SK-N-DZ (cell line): ENCODE measurements around the gene S1PR3.

Experiments
- DNase-seq: peaks from one replicate; pipeline ENCODE4 v3.0.0-alpha.2; 2015; ENCODE audit warnings: low spot score

The S1PR3 gene

DNA sequence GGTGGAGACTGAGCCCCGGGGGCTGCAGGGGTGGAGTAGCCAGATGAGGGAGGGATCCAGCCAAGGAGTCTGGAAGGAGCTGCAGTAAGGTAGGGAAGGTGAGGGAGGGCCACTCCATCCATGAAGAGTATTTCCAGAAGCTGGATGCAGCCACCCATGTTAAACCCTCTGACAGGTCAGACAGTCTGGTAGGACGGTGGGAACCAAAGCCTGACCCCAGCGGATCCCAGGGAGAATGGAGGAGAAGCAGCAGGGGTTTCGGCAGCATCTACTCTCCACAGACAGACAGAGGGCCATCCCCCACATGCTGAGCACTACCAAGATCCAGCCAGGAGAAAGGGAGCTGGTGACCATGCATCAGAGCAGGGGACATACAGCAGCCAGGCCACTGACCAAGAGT lies 22.5 kb upstream of the S1PR3 start:
- no peak for DNase-seq

DNA sequence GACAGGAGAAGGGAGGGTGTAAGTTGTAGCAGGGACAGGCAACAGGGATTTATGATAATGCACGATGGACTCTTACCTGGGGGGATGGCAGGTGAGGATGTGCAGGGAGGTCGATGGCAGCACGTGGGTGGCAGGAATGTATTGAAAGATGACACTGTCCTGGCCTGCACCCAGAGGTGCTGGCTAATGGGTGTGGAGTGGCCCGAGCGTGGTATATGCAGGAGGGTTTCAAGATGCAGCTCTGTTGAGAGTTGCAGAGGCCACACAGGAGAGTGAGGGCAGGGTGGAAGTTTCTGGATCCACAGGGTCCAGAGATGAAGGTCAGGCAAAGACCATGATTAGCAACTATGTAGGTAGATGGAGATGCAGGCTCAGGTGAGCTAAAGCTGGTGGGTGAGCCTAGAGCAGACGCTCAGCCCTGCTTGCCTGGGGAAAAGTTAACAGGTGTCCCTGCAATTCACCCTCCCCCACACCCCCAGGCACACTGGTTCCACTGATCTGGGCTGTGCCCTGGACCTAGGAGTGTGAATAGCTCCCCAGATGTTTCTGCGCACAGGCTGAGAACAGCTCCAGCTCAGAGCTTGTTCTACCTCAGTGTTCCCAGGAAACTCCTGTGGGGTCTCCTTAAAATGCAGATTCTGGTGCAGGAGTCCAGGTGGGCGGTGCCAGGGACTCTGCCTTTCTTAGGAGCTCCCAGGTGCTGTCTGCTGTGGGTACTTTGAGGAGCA lies 21.5 kb upstream of the S1PR3 start:
- no peak for DNase-seq

DNA sequence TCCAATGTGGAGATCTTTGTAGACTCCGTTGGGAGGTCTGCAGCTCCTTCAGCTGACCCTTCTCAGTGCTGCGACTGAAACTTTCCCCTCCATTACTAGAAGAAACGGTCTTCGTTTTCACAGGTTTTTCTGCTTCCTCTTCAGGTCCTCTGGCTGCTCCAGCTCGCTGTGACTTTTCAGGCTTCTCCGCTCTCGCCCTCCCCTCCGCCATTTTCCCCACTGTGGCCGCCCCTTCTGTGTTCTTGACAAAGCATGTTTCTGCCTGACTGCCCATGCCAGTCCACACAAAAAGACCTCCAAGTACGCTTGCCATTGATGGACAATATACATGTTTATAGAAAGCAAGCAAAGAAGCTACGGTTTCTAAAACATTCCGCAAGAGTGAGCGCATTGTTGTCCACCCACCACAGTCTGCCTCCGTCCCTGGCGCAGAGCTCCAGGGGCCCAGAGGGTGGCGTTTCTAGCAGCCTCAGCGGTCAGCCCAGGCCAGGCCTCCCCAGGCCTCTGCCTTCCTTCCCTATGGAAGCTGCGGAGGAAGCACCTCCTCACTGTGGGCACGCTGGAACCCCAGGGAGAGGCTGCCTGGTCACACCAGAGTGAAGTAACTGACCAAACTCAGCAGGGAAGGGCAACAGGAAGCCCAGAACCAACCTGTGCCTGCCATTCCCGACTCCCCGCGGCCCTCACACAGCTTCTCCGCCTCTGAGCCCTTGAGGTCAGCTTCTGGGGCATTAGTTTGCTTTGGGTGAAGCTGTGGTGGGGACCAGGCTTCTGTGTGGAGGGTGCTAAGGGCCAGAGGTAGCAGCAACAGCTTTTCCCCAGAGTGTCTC lies 19.9 kb upstream of the S1PR3 start:
- no peak for DNase-seq

DNA sequence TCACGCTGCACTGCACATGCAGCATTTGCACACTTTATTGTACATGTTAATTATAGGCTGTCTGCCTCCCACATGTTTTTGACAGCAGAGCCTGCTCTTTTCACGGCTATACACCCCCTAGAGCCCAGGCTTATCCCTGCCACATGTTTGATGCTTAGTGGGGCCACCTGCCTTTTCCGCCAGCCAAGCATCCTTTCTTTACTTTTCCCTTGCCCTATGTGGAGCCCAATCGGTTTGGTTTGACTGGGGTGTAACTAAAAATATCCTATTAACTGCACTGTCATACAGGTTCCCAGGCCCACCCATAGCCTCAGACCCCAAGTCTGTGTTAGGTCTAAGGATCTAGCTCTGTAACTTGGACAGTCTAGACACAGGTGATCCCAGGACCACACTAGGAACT lies 18.9 kb upstream of the S1PR3 start:
- no peak for DNase-seq

DNA sequence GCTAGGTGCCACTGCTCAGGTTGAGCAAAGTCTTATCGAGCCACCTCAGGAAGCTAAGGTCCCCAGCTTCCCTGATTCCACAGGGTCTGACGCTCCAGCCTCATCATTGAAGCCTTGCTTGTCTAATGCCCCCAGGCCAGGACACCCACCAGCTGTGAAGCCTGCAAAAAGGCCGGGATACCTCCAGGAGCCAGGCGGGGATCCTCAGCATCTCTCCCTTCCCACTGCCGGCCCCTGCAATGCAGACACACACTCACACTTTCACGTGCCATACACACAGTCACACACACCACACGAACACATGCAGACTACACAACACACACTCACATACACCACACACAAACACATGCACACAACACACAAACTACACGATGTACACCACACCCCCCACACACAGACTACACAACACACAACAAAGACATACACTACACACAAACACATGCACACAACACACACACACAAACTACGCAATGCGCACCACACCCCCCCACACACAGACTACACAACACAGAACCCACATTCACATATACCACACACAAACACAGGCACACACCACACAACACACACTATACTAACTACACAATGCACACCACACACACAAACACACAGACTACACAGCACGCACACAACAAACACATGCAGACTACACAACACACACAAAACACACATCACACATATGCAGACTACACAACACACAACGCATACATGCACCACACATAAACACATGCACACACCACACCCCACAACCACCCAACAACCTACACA lies 17.8 kb upstream of the S1PR3 start:
- DNase-seq = peak; percentile 41

DNA sequence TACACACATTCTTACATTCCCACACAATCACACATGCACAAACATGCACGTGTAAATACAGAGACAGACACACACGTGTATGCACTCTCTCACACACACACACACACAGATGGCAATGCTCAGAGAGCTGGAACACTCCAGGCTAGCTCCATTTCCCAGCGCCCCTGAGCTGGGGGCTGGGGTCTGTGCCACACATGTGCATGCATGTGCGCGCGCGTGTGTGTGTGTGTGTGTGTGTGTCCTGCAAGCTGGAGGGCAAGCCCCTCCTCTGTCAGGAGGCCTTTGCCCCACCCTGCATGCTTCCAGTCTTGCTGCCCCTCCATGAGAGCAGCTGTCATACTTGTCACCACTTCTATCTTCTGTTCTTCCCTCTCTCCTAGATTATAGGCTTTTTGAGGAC lies 16.6 kb upstream of the S1PR3 start:
- DNase-seq = no peak

DNA sequence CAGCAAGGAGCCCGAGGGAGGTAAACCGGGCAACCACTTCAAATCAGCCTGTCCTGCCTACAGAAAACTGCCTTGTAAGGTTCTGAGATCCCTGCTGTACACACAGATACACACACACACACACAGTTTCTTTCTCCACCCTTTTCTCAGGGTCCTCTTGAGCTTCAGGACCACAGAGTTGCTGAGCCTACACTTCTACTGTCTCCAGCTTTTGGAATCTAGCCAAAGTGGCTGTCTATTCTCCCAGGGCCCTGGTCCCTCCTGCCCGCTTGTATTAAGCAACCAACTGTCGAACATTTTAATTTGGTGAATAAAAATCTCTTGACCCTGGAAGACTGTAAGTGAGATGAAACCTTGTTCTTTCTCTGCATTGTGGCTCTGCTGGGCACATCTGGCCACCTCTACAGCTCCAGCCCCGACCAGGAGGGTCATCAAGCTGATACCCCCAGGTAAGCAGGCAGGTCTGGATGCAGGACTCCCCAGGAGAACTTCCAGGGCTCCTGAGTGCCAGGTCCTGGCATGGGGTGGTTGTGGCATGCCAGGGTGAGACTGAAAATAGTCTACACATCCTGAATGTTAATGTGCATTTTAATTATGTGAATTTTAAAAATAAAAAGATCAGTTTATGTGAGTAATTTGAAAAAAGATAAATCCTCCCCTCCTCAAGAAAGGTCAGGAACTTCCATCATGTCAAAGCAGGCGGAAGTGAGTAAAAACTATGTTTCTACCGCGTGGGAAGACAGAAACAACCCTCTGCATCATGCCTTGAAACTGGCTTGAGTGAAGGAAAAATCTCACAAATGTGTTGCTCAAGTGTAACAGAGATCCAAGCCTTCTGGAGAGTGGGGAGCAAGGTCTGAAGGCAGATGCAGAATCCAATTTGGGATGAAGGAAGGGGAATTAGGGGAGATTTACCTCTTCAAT lies 15.0 kb upstream of the S1PR3 start:
- no peak for DNase-seq

DNA sequence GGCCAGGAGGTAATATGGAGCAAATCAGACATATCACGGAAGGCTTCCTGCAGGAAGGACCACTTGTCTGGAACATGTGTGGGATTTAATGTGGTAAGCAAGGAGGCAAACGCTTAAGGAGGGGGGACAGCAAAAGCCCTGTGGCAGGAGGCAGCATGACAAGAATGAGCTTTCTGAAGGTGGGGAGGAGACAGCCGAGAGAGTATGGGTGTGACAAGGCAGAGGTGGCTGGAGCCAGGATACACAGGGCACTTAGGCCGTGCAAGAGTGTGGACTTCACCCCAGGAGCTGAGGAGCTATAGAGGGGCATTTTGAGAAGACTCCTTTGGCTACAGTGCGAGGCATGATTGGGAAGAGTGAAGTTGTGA lies 14.4 kb upstream of the S1PR3 start:
- DNase-seq = no peak

DNA sequence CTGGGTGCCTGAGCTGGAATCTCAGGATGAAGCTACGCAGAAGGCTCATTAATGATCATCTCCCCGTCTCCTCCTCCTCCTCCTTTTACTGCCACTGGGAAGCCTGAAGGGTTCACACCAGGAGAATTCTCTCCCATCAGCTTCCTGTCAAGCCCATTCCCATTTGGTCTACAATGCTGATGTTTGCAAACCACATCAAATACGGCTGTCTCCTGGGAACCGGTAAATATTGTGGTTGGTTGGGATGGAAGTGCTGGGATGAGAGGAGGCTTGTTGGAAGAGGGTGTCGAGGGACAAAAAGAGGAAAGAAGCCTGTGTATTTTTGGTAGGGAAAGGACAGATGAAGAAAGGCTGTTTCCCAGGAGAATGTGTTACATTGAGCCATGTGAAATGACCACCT lies 13.2 kb upstream of the S1PR3 start:
- no peak for DNase-seq

DNA sequence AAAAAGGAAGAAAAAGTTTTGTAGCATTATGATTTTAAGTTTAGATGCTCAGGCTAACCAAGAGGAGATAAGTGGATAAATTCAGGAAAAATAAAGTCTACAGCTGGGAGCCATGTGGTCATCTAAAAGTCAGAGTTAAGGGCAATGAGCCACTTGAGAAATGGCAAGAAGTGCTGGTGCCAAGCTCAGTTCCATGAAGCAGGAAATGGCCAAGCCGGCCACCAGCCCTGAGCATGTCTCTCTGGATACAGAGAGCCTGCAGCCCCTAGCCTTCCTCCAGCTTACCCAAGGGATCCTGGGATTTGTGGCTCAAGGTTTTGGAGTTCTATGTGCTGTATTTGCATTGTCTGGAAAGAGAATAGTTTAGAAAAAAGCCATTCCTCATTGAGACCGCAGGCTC lies 12.2 kb upstream of the S1PR3 start:
- no peak for DNase-seq

DNA sequence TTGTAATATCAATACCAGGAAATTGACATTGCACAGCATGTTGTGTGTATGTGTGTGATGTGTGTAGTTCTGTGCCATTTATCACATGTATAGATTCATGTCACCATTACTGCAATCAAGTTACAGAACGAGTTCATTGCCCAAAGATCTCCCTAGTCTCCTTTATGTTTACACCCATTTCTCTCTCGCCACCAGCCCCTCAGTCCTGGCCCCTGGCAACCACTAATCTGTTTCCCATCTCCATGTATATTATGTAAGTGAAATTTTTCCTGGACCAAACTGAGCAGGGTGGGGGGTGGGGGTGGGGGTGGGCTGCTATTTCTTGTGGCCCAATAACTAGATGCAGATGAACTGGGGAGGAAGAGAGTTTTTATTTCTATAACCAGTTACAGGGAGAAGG lies 11.5 kb upstream of the S1PR3 start:
- no peak for DNase-seq

DNA sequence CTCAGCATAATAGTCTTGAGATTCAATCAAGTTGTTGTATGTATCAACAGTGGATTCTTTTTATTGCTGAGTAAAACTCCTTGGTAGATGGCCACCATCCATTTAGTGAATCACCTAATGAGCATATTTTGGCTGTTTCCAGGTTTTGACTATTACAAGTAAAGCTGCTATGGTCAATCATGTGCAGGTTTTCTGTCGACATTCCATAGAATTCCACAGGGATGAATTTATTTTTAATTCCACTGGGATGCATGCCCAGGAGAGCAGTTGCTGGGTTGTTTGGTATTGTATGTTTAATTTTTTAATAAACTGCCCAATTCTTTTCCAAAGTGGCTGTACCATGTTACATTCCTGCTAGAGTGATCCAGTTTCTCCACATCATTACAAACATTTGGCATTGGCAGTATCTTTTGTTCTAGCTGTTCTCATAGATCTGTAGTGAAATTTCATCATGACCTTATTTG lies 10.5 kb upstream of the S1PR3 start:
- no peak for DNase-seq

DNA sequence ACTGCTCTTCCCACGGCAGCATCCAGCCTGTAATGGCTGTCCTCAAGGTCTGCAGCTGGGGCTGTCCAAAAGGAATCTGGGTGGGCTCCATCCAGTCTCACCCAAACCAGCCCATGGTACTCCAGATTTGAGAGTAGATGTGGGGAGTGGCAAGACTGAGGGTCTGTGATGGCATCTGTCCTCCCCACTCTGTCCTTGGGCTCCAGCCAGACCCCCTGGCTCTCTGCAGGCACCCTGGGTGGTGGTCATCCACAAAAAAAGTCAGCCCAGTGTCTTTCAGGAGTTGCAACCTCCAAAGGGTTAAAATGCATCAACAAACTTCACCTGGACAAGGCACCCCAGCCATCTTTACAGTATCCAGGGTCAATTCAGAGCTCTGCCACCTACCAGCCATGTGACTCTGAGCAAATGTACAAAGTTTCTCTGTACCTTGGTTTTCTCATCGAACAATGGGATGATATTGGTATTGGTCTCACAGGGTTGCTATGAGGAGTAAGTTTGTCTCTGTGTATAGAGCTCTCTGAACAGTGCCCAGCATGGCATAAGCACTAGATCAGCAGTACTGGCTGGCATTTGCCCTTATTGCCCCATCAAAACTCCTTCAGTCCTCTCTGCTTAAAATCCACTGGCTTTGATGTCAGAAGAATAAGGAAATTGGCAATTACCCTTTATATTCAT lies 7.3 kb upstream of the S1PR3 start:
- no peak for DNase-seq

DNA sequence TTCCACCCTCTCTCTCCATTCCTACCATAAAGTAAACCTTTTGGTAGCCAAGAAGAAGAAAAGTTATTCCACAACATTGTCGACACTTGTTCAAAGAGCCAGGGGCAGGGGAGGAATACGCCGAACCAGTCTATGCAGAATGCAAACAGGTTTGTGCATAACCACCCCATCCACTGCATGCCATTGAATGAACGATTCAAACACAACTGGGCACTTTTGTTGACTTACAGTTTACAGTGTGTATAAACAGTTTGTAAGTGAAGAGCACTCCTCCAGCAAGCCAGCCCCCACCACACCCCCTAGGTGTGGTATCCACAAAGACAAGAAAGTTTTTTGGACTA lies 6.8 kb upstream of the S1PR3 start:
- no peak for DNase-seq

DNA sequence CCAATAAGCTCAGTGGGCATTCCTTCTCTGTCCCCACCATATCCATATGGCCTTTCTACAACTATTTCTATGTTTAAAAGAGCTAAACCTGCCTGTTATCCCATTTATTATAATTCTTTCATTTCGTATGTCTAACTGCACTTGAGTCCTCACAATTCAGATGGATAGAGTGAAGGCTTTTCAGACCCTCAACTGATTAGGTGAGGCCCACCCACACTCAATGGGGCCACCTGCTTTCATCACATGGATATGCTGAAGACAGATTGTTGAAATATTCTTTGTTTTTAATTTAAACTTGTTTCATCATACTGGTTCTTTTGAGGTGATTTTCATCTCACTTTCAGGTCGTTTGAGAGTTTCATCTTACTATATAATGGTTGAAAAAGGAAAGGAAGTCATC lies 5.7 kb upstream of the S1PR3 start:
- DNase-seq = no peak

DNA sequence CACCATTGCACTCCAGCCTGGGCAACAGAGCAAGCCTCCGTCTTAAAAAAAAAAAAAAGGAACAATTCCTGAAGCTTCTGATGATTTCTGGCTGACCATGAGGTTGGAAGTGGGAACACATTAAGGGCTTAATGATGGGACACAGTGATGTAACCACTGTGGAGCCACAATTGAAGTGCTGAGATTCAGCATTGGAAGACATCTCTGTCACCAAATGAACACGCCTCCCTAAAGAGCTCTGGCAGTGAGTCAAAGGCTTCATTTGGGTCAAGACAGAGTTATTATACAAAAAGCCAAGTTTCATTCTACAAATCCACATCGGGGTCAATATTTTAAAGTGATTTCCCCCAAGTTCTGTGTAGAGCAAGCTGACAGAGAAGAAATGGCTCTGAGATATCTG lies 4.5 kb upstream of the S1PR3 start:
- no peak for DNase-seq

DNA sequence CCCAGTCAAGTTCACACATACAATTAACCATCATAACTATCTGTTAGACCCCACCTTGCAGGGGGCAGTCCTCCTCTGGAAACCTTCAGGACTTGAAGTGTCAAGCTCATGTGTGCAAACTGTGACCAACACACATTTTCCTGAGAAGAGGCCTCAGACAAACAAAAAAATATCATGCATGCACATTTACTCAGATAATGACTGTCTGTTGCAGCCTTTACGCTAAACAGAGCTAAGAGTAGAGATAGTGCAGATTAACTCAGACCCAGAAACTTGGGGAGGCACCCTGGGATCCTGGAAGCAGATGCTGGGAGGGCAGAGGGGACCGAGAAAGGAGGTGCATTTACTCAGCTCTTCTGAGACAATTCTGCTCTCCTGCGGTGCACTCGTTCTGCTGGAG lies 3.6 kb upstream of the S1PR3 start:
- no peak for DNase-seq

DNA sequence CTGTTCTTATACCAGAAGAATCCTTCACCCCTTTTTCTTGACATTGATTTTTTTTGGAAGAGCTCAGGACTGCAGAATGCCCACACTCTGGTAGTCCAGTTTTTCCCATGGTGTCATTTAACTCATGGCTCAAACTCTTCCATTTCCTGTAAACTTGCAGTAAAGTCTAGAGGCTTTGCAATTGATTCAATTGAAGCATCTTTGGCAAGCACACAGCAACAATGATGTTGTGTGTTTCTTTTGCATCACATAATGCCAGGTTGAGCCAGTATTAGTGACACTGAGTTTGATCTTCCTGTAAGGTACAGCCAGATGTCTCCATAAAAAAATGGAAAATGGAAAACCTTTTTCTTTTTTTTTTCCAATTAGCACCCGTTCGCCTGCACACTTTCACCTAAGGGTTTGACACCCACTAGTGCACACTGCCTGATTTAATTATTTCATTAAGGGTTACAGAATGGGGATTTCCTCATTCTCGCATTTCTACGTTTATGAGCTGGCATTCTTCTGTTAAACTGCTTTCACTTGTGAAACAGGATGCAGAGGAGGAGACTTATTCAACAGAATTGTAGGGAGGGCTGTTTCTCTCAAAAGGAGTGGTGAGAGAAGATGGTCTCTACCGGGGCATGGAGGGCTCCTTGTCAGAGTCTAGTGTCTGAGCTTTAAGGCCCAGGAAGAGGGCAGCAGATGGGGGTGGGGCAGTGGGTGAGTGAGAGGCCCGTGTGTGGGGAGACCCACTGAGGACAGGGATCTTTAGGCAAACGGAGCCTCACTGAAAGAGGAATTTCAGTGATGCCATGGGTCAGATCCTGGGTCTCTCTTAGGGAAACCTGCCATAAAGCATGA lies 2.2 kb upstream of the S1PR3 start:
- DNase-seq = no peak

DNA sequence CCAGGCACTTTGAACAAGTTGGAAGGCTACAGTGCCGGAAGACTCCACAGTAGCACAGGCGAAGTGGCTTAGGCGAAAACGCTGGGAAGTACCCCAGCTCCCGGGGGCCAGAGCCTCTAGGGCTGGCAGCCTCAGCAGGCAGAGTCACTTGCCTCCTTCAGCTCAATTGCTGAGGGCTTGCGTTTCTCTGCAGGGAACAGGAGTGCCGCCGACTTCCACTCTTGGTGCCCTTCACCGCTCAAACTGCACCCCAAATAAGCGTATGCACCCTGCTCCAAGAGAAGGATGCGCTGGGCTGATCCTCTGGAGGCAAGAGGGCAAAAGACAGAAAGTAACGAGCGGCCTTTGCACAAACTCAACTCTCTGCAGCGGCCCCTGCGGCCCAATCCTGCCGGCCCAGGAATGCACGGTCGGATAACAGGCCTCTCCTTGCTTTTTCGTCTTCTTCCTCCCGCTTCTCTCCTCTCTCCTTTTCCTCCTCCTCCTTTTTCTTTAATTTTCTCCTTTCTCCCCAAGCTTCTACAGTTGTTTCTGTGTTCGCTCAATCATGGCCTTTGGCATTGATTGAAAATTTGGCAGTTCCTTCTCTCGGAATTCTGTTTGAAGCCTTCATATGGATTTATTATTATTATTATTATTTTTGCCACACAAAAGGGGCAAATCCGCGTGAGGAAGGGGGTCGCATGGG lies 1.1 kb upstream of the S1PR3 start:
- no peak for DNase-seq

DNA sequence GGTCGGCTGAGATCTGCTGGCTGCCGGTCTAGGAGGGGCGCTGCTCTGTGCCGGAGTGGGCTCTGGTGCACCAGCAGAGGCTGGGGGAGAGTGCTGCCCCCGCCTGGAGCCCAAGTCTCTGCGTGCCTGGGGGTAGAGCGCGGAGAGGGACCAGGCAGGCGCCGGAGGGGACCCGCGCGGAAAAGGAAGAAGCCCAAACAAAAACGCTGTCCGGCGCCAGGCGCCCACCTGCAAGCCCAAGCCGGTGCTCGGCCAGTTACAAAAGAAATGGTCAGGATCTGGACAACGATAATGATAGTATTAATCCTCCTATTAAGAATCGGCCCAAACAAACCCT lies 571 bp upstream of the S1PR3 start:
- DNase-seq = no peak
